Peyer's patch (tissue), 4 donors: ENCODE results near the gene AK5.

Source experiments
- POLR2A ChIP-seq, 2 donors: fragments of 450-650 bp; IDR thresholded peaks; one replicate each; pipeline ENCODE4 v1.5.1; 2017; ENCODE audit warnings: antibody characterized with exemption in 2 of 2, mild to moderate bottlenecking in 2 of 2, moderate library complexity in 2 of 2
- TF ChIP-seq, protein P1 (sequence below), 6 experiments: fragments of 450-650 bp in 4 of 6; fragments of 200-600 bp in 2 of 6; sonication (generic) in 1 of 6; IDR thresholded peaks; one replicate each; pipeline ENCODE4 v1.5.1; 2017 to 2019; ENCODE audit warnings: antibody characterized with exemption in 6 of 6, mild to moderate bottlenecking in 3 of 6, moderate library complexity in 1 of 6

DNA sequence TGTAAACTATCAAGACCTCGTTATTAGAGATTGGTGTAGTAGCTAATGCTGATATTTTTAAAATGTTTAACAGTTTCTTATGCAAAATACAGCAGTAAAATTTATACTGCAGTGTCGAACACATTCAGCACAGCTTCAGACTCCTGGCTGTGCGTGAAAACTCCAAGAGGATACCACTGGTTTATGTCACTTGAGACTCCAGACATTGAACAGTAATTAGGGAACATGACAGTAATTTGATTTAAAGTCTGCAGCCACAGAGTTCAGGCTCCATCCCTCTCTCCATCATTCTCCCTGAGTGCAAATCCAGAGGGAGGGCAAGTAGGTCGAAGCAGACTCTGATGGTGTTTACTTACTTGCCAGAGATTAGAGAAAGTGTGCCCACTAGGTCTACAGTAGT is 94.2 kb downstream of the AK5 start:
- TF ChIP-seq, protein P1, sequence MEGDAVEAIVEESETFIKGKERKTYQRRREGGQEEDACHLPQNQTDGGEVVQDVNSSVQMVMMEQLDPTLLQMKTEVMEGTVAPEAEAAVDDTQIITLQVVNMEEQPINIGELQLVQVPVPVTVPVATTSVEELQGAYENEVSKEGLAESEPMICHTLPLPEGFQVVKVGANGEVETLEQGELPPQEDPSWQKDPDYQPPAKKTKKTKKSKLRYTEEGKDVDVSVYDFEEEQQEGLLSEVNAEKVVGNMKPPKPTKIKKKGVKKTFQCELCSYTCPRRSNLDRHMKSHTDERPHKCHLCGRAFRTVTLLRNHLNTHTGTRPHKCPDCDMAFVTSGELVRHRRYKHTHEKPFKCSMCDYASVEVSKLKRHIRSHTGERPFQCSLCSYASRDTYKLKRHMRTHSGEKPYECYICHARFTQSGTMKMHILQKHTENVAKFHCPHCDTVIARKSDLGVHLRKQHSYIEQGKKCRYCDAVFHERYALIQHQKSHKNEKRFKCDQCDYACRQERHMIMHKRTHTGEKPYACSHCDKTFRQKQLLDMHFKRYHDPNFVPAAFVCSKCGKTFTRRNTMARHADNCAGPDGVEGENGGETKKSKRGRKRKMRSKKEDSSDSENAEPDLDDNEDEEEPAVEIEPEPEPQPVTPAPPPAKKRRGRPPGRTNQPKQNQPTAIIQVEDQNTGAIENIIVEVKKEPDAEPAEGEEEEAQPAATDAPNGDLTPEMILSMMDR (IDR thresholded peaks at IDR 0.05), result no peak
- no peak for TF ChIP-seq POLR2A (IDR thresholded peaks at IDR 0.05)
